LNCAP (cell line): ENCODE results near the gene OSBPL10.

Experiments used
- TF ChIP-seq, protein P1 (sequence below): fragments of 450-650 bp; IDR thresholded peaks from 2 replicates; pipeline ENCODE4 v1.5.1; 2017; ENCODE audit warnings: mild to moderate bottlenecking

The OSBPL10 gene

DNA sequence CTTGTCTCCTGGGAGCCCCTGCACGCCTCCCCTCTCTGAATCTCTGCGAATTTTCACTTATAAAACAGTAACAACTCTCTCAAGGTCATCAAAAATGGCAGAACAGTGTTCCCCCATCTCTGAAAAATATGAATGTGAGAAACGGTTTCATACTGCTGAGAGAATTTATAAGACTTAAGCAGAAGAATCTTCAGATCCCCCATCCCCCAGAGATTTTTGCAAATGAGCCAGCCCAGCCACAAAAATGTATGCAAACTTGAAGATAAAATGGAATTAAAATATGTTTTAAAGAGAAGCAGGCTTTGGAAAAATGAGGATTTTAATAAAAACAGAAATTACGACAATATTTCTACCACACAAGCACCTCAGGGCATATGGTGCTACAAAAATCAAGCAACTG, 275.3 kb downstream of the OSBPL10 start:
- TF ChIP-seq, protein P1, sequence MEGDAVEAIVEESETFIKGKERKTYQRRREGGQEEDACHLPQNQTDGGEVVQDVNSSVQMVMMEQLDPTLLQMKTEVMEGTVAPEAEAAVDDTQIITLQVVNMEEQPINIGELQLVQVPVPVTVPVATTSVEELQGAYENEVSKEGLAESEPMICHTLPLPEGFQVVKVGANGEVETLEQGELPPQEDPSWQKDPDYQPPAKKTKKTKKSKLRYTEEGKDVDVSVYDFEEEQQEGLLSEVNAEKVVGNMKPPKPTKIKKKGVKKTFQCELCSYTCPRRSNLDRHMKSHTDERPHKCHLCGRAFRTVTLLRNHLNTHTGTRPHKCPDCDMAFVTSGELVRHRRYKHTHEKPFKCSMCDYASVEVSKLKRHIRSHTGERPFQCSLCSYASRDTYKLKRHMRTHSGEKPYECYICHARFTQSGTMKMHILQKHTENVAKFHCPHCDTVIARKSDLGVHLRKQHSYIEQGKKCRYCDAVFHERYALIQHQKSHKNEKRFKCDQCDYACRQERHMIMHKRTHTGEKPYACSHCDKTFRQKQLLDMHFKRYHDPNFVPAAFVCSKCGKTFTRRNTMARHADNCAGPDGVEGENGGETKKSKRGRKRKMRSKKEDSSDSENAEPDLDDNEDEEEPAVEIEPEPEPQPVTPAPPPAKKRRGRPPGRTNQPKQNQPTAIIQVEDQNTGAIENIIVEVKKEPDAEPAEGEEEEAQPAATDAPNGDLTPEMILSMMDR: no peak

DNA sequence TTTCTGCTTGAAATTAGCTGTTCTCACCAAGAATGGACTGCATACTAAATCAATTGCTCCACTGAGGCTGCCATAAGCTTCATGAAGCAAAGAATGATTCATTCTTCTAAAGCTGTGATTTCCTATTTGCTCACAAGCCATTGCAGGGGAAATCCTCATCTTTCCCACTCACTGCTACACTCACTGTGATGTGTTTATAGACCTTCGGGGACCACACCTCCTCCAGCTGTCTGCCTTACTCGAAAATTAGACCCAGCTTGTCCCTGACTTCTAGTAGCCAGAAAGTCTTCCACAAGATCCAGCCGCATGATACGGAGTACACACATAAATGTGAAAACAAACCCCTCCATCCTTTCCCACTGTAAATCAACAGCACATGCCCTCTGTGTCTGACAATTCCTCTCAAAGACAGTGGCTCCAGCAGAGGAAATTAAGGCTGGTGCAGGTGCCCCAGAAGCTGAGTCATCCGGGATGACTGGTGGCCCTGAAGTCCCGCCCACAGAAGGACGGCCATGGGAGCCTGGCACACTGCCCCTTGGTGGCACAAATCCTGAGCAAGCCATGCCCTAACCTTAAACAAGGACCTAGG, 276.4 kb downstream of the OSBPL10 start:
- TF ChIP-seq, protein P1: no peak

DNA sequence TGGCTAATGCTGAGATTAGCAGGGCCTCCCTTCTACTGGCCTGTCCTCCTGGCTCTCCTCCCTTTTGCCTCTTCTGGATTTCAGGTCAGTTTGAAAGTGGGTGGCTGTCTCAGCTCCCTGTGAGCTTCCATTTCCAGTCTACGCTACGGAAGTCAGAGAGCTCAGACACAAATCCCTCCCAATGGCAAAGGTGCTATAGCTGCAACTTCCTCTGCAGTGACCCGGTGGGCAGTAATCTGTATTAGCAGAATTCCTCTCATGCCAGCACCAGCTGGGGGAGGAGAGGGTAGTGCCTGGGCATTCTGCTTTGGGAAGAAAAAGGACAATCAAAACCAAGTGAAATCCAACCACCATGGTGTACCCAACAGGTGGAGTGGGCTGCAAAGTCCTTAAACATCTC, 276.9 kb downstream of the OSBPL10 start:
- TF ChIP-seq, protein P1: no peak

DNA sequence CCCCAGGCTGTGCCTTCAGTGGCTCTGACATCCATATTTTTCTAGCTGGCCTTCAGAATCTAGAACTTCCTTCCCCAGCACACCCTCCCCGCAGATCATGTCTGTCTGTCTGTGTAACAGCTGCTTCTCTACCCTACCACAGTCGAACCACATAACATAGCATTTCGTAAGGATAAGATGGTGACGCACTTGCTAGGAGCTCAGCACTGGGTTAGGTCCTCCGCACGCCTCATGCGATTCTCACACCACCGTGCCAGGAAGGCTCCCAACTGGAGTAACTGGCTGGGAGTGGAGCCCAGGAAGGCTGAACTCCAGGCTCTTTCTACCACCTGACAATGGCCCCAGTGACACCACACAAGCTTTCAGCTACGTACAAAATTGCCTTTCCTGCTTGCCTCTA, 279.8 kb downstream of the OSBPL10 start:
- TF ChIP-seq, protein P1: no peak

DNA sequence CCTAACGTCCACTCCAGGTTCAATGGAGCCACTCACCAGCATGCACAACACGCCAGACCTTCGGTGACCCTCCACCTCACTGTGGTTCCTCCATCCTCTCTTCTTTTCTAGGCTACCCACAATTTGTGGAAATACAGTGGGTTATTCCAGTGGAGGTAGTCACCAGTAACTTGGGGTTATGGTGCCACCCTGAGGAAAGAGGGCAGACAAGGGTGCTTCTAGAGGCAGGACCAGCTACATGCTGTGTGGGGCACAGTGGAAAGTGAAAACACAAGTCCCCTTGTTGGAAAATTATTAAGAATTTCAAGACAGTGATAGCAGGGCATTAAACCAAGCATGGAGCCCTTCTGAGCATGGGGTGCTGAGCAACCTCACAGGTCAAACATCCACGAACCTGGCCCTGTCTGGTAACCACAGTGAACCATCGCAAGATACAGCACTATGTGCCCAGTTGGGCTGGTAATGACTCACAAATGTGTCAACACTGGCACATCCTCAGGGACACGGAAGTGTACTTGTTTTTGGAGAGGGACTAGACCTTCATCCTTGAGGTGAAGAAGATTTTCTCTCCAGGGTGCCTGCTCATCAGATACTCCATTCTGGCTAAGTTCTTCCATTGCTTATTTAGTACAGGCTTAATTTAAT, 281.6 kb downstream of the OSBPL10 start:
- TF ChIP-seq, protein P1: no peak

DNA sequence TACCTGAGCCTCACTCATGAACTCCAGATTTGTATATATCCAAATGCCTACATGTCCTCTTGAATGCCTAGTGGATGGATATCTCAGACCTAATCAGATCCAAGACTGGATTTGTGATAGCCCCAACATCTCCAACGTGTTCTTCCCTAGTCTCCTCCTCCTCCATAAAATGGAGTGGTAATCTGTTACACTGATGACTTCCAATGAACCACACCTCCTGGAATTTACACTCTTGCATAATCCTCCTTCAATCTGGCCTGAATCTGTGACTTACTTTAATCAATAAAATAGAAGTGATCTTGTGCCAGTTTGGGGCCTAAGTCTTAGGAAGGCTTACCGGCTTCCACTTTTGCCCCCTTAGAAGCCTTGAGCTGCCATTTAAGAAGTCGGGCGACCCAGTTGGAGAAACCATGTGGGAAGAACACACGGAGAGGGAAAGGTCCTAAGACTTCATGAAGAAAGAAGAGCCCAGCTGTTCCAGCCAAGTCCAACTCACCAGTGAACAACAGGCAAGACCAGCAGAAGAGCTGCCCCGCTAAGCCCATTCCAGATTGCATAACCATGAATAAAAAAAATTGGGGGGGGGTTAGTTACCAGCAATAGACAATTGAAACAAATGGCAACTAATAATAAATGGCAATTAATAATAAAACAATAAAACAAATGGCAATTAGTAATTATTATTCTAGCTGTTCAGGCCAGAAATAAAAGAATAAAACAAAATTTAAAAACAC, 284.1 kb downstream of the OSBPL10 start:
- TF ChIP-seq, protein P1: no peak

DNA sequence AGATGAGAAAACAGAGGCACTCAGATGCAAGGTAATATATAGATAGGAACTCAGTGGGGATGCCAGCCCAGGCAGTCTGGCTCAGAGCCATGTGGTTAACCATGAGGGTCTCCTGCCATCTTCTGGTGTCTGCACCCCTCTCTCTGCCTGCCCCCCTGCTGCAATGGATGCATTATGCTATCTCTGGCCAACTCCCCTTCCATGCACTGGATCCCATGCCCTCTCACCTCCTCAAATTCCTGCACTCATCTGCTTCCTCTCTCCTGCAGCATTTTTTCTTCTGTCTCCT, 285.1 kb downstream of the OSBPL10 start:
- TF ChIP-seq, protein P1: no peak
